GM18520 (cell line): ENCODE measurements around the gene IRF2BP1.
A peak's percentile ranks its signal among the peaks of the same experiment; 100 is the strongest.

Source experiments
- ATAC-seq: cut with Tn5 transposase; IDR thresholded peaks from one replicate; pipeline ENCODE4 v1.9.1; 2021; ENCODE audit not compliant: unreplicated experiment

Gene IRF2BP1

DNA sequence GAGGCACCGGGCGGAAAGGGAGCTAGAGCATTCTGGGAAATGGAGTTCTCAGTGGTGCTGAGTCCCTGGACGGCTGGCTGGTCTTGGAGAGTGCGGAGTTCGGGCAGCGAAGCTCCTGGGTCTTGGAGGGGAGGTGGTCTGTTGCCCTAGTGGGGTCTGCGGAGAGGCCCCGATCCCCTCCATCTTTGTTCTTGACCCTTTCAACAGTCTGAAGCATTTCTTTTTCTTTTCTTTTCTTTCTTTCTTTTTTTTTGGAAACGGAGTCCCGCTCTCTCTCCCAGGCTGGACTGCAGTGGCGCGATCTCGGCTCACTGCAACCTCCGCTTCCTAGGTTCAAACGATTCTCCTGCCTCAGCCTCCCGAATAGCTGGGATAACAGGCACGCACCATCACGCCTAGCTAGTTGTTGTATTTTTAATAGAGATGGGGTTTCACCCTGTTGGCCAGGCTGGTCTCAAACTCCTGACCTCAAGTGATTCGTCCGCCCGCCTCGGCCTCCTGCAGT lies 22.6 kb downstream of the IRF2BP1 start:
- no peak for ATAC-seq

DNA sequence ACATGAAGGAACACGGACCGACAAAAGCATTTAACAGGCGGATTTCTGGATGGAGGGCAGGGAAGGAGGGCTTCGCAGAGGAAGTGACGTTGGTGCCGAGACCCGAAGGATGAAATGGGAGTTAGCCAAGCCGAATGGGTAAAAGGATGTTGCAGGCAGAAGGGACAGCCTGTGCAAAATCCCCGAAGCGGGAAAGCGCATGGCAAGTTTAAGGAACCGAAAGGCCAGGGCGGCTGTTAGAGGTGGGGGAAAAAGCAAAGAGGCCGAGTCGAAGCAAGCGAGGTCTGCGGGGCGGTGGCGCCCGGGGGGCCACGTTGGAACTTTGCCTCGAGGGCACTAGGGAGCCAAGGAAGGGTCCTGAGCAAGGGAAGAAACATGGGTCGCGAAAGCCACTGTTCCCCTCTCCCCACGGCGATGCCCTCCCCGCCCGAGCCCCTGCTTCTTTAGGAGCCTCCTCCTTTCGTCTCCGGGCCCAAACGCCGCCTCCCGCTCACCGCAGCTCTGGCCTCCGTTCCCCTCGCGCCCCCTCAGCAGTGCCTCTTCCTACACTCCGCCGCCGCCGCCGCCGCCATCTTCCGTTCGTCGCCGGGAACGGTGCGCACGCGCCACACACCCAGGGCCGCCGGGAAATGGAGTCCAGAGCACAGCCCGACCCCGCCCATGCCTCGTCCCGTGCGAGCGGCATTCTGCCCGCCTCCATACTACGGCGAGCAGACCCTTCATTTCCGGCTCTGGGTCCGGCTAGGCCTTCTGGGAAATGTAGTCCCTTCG lies 23.2 kb downstream of the IRF2BP1 start, which contains the start of gene SYMPK:
Gene SYMPK (minus strand): TSS at position 584 of the 771 bp plus-strand sequence. CDS start 8,652 bp downstream, outside the sequence.
- ATAC-seq = peak; percentile 87

DNA sequence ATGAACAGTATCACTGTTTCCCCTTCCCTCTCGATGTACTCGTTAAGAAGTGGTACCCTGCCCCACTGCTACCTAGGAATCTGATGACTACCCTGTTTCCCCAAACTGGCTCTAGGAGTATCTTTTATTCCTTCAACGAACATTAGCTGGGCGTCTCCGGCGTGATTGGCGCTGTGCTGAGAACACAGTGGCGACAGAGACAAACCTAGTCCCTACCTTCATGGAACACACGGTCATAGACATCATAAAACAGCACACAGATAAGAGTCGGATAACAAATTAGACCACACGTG lies 23.7 kb downstream of the IRF2BP1 start:
- no peak for ATAC-seq

DNA sequence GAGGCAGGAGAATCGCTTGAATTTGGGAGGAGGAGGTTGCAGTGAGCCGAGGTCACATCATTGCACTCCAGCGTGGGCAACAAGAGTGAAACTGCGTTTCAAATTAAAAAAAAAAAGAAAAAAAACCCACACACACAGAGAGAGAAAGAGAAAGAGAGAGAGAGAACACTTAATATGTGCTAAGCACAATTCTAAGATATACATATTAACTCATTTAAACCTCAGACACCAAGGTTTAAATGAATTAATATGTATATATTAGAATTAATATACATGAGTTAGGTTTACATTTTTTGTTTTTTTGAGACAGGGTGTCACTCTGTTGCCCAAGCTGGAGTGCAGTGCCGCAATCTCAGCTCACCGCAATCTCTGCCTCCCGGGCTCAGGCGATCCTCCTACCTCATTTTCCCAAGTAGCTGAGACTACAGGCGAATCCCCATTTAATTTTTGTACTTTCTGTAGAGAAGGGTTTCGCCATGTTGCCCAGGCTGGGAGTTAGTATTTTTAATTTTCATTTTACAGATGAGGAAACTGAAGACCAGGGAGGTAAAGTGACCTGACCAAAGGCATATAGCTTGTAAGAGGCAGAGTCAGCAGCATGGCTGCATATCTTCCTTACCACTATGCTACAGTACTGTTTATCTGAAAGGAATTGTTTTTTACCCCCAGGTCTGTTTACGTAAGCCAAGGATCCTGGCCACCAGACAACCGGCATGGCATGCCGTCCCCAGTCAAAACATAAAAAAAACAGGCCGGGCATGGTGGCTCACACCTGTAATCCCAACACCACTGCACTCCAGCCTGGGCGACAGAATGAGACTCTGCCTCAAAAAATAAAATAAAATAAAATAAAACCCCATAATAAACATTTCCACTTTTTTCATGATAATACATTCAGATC lies 25.3 kb downstream of the IRF2BP1 start:
- no peak for ATAC-seq

DNA sequence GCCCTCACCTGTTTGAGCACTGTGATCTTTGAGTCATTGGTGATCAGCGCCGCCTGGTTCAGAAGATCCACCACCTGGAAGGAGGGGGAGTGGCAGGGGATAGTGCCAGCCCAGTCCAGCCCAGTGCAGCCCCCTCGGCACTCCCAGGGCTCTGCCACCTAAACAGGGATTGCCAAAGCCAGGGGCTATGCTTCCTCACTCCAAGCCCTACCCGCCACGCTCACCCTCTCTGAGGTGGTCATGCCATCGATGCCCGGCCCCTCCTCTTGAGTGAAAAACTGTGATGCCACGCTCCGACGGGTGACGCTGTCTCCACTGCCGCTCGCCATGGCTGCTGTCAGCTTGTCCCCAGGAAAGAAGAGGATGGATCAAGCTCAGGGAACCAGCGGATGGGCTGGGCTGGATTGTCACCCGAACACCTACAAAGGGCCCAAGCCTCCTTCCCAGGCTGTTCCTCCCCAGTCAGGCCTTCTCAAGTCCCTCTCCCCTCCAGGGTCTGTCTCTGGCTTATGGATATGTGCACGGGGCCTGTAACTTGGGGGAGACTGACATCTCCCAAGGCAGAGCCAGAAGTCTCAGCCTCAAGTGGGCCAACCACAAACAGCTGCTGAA lies 31.7 kb downstream of the IRF2BP1 start:
- no peak for ATAC-seq

- ATAC-seq = no peak
Observed at GRCh38 chr19:45852983-45853382, 33.0 kb downstream of the IRF2BP1 start.

GRCh38 chr19:45852145-45852750 lies 33.7 kb downstream of the IRF2BP1 start:
- no peak for ATAC-seq

- no peak for ATAC-seq
Observed at GRCh38 chr19:45848922-45849321, 37.0 kb downstream of the IRF2BP1 start.

DNA sequence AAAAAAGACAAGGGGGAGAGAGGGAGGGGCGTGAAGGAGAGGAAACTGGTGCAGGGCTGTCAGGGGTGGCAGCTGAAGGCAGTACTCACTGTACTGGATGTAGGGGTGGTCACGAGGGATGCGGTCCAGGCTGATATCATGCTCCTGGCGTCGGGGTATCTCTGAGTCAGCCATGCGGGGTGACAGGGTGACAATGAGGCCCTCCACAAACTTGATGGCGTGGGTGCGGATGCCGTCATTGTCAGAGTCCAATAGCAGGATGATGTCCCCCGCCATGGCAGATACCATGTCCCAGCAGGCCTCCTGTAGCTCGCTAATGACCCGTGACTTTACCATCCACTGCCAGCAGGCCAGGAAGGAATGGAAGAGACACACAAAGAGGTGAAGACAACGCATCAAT lies 38.3 kb downstream of the IRF2BP1 start:
- ATAC-seq = no peak

DNA sequence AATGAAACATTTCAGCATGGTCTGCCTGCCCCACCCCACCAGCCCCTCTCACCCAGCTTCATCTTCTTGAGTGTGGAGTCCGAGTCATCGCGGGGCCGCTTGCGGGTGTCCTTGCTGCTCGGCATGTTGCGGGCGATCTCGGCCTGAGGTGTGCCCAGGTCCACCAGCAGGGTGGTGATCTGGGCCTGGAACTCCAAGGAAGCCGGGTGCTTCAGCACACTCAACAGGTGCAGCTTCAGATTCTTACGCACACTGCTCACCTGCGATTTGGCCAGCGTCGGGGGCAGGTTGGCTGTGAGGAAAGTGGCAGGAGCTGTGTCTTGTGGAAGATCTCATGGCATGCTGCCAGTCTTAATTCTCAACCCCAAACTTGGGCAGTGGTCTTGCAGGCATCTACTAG lies 43.7 kb downstream of the IRF2BP1 start:
- ATAC-seq = no peak

- ATAC-seq = no peak
Observed at GRCh38 chr19:45834970-45835369, 51.0 kb downstream of the IRF2BP1 start.
